SU-DHL-6 (cell line): Measurements from ENCODE around the gene ARVCF.

ENCODE experiments used
- H2AFZ ChIP-seq: fragments of 200-600 bp; sonication (generic); 2 replicates; pipeline ENCODE4 v1.6.1; 2014; ENCODE audit warnings: low read depth, mild to moderate bottlenecking, moderate library complexity, mixed read lengths, antibody characterized with exemption, low read length; ENCODE audit not compliant: severe bottlenecking
- H3F3A ChIP-seq: fragments of 200-600 bp; shearing (Covaris generic); 2 replicates; pipeline ENCODE4 v1.6.0; 2016; ENCODE audit warnings: antibody characterized with exemption, mild to moderate bottlenecking; ENCODE audit not compliant: insufficient read depth
- H3K27ac ChIP-seq: fragments of 200-600 bp; sonication (generic); 2 replicates; pipeline ENCODE4 v1.5.1; 2016; ENCODE audit warnings: low read depth, mild to moderate bottlenecking, low read length, moderate library complexity, mixed read lengths
- H3K27me3 ChIP-seq: fragments of 200-600 bp; sonication (generic), shearing (Covaris generic); 2 replicates; pipeline ENCODE4 v1.6.0; 2014; ENCODE audit warnings: mild to moderate bottlenecking, low read length
- H3K36me3 ChIP-seq: fragments of 200-600 bp; sonication (generic); 2 replicates; pipeline ENCODE4 v1.6.1; 2014; ENCODE audit warnings: mild to moderate bottlenecking, low read length, mixed read lengths
- H3K4me2 ChIP-seq: fragments of 300-600, 200-600 bp; shearing (Covaris generic), sonication (generic); 2 replicates; pipeline ENCODE4 v1.6.0; 2014; ENCODE audit warnings: low read length, low read depth, mild to moderate bottlenecking; ENCODE audit not compliant: poor library complexity, severe bottlenecking
- H3K4me3 ChIP-seq: fragments of 200-600 bp; sonication (generic); 2 replicates; pipeline ENCODE4 v1.5.1; 2014; ENCODE audit warnings: antibody characterized with exemption, low read length, mild to moderate bottlenecking, mixed read lengths; ENCODE audit not compliant: insufficient read depth, poor library complexity, severe bottlenecking
- H3K79me2 ChIP-seq: fragments of 200-600 bp; sonication (generic); 2 replicates; pipeline ENCODE4 v1.6.1; 2014; ENCODE audit warnings: mild to moderate bottlenecking, low read length, moderate library complexity; ENCODE audit not compliant: insufficient read depth
- H3K9ac ChIP-seq: fragments of 200-600 bp; sonication (generic); 2 replicates; pipeline ENCODE4 v1.7.0; 2014; ENCODE audit warnings: mild to moderate bottlenecking, low read length
- H3K9me2 ChIP-seq: fragments of 200-600 bp; sonication (generic); replicated peaks from 2 replicates; pipeline ENCODE4 v1.6.1; 2014; ENCODE audit warnings: low read length; ENCODE audit not compliant: insufficient read depth
- H3K9me3 ChIP-seq: fragments of 200-600 bp; sonication (generic); 2 replicates; pipeline ENCODE4 v1.6.1; 2014; ENCODE audit warnings: low read length, mixed read lengths; ENCODE audit not compliant: insufficient read depth
- H4K20me1 ChIP-seq: fragments of 200-600 bp; sonication (generic); 2 replicates; pipeline ENCODE4 v1.6.1; 2014; ENCODE audit warnings: low read depth, mild to moderate bottlenecking, antibody characterized with exemption, low read length, moderate library complexity, mixed read lengths
- CTCF ChIP-seq: fragments of 200-600 bp; sonication (generic); IDR thresholded peaks from one replicate; pipeline ENCODE4 v1.5.1; 2017; ENCODE audit warnings: antibody characterized with exemption, mild to moderate bottlenecking, low read length, moderate library complexity; ENCODE audit not compliant: insufficient read depth, poor library complexity, severe bottlenecking
- EZH2phosphoT487 ChIP-seq: fragments of 200-600 bp; sonication (generic), shearing (Covaris generic); conservative IDR thresholded peaks from 2 replicates; pipeline ENCODE4 v1.6.1; 2018; ENCODE audit warnings: mild to moderate bottlenecking, antibody characterized with exemption, low read length, moderate library complexity, mixed read lengths

ARVCF gene

GRCh38 chr22:19996694-19997384, 19.8 kb downstream of the ARVCF start:
- H3K9me2 ChIP-seq, result no peaks in the 10 kb centered on the region

GRCh38 chr22:19995611-19996339, 20.8 kb downstream of the ARVCF start:
- no peaks in the 10 kb centered on the region for H3F3A ChIP-seq
- H3K79me2 ChIP-seq, result no peaks in the 10 kb centered on the region
- no peak for TF ChIP-seq EZH2phosphoT487
- TF ChIP-seq CTCF, result no peak
- H4K20me1 ChIP-seq, result no peaks in the 10 kb centered on the region
- H3K36me3 ChIP-seq, result no peaks in the 10 kb centered on the region
- no peak overlapping the region for H2AFZ ChIP-seq
- no peak overlapping the region for H3K4me2 ChIP-seq
- H3K9me3 ChIP-seq, result no peaks in the 10 kb centered on the region
- no peak overlapping the region for H3K9ac ChIP-seq
- H3K9me2 ChIP-seq, result no peaks in the 10 kb centered on the region
- H3K27me3 ChIP-seq, result no peaks in the 10 kb centered on the region
- H3K4me3 ChIP-seq, result no peak overlapping the region
- no peak overlapping the region for H3K27ac ChIP-seq

More at GRCh38 chr22:19996694-19997384, 19.8 kb downstream of the ARVCF start:
- Histone ChIP-seq H3F3A (no peaks in the 10 kb centered on the region), H3K4me2 (no peak overlapping the region), H3K27ac (no peak overlapping the region), H3K79me2 (no peaks in the 10 kb centered on the region), H3K36me3 (no peaks in the 10 kb centered on the region), H3K27me3 (no peaks in the 10 kb centered on the region), H2AFZ (no peak overlapping the region), H3K9me3 (no peaks in the 10 kb centered on the region), H4K20me1 (no peaks in the 10 kb centered on the region), H3K4me3 (no peak overlapping the region), H3K9ac (no peak overlapping the region)
- TF ChIP-seq CTCF (no peak), EZH2phosphoT487 (no peak)

GRCh38 chr22:19994851-19995610, 21.6 kb downstream of the ARVCF start:
- Histone ChIP-seq H2AFZ (no peak overlapping the region), H3K9me3 (no peaks in the 10 kb centered on the region), H3K36me3 (no peaks in the 10 kb centered on the region), H3K27ac (no peak overlapping the region), H4K20me1 (no peaks in the 10 kb centered on the region), H3K79me2 (no peaks in the 10 kb centered on the region), H3F3A (no peaks in the 10 kb centered on the region), H3K4me2 (no peak overlapping the region), H3K9ac (no peak overlapping the region), H3K4me3 (no peak overlapping the region), H3K27me3 (no peaks in the 10 kb centered on the region), H3K9me2 (no peaks in the 10 kb centered on the region)
- TF ChIP-seq CTCF (no peak), EZH2phosphoT487 (no peak)
